Measurements from ENCODE around the gene TBC1D14. TPM values are rescaled to one million over a fixed set of nuclear protein-coding genes. Genes with fewer than 3 reads are reported as not detected.

TBC1D14 gene
- total RNA-seq, 1 donor from 2014 or later: 68.2 TPM

DNA sequence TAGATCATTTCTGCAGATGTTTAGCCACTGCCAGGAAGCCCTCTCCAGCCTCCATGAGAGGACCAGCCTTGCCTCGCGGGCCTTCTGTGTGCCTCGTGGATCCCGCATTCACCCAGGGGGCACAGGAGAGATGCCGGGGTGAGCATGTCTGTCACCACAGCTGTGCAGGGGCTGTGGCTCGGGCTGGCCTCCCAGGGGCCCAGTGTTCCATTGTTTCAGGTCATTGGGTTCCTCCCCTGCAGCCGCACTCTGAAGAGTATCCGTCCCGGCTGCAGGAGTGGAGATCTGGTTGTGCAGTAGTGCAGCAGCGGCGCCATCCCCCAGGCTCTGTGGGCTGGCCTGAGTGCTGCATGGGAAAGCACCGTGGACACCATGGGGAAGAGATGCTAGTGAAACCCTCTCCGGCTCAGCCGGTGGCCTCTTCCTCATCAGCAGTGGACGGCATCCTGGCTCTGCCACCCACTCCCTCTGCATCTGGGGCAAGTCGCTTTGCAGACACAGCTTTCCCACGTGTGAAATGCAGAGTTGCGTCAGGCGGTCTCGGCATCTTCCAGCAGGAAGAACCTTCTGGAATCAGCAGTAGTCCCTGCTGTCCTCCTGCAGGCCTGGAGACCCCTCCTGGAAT, 29.1 kb downstream of the TBC1D14 start:
- intact Hi-C loops (cut with DNase I): no loop called here
- peak; percentile 69 for ATAC-seq
- no peak for DNase-seq (ENCODE audit: low spot score)

DNA sequence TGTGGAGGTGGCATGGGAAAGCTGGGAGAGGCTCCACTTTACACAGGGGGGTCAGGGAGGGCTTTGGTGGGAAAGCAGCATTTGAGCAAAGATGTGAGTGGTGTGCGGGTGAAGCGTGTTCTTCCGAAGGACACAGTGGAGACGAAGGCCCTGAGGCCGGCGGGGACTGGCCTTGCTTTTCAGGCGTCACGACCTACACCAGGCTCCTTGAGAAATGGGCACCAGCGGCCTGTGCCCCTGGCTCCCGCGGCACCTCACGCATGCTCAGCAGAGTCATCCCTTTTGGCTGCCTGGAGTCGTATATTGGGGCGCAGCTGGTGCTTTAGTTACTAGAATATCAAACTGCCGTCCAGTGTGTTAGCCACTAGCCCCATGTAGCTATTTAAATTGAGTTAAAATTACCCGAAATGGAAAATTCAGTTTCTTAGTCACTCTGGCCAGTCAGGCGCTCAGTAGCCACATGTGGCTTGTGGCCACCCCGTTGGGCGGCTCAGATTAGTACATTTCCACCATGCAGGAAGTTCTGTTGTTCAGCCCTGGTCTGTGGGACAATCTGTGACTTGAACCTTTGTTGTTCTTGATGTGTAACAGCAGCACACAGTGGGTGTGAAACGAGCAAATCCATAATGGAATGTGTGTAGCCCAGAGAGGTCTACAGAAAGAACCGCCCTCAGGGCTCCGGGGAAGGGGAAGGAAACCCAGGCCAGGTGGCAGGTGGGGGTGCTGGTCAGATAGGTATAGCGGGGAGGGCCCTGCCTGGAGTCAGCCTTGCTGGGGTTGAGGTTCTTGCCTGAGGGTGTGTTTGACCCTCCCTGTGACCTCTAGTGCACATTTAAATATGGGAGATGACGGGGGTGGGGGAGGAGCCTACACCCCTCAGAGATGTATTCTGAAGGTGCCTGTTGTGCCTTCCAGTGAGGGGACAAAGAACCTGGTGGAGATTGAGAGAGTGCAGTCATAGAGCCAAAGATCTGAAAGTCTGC, 30.4 kb downstream of the TBC1D14 start:
- ATAC-seq (no peak), DNase-seq (ENCODE audit: low spot score) (no peak)
- intact Hi-C loops (cut with DNase I): no loop called here

DNA sequence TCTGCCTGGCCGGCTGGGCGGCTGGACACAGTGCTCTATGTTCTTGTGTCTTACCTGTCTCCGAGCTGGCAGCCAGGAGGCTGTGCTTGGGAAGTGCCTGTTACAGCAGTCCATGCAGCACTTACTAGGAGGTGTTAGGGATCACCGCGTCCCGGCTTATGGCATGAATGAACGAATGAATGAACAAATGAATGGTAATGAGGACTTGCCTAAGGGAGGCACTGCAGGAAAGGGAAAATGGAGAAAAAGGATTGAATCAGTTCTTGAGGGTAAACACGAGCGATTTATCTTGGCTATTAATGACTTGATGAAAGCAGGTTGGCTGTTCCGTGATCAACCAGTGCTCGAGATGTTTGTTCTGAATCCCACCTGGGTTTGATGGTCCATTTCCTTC, 31.1 kb downstream of the TBC1D14 start:
- DNase-seq (ENCODE audit: low spot score) (no peak), ATAC-seq (no peak)
- intact Hi-C loops (cut with DNase I): no loop called here

DNA sequence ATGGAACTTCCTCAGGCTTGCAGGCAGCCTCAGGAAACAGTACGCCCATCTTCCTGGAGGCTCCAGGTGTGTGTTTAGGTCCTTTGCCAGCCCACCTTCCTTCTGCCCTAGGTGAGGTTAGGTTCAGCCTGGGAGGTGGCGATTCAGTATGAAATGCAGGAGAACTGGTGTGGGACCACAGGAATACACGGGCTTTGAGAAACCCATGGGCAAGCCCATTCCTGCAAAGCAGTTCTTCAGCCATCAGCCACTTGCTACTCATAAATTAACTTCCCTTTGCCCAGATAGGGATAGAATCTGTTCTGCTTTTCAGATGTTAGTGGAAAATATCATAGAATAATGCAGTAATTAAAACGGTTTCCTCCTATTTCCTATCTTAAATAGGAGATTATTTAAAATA, 32.2 kb downstream of the TBC1D14 start:
- intact Hi-C loops (cut with DNase I): no loop called here
- DNase-seq (ENCODE audit: low spot score) (no peak), ATAC-seq (no peak)

DNA sequence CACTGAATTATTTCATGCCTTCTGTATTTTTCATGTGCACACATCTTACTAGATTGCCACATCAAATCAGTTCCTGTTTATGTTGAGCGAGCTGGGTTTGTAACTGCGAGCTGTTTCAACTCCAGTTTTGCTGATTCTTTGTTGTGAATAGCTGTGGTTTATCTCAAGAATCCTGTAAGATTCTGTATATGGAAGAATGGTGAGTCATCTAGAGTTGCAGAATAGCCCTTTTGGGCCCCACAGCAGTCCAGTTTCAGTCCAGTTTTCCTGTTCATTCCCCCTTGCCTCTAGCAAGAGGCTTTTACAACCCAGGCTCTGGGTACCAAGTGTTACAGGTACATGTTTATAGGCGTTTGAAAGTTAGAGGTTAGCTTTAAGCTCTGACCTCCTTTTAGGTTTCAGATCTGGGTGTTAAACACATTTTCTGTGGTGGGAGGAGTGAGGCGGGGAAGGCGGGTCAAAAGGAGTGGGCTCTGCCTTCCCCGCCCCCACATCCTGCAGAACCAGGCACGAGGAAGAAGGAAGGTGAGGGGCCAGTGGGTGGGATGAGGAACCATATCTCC, 32.7 kb downstream of the TBC1D14 start:
- ATAC-seq (peak; percentile 75), DNase-seq (ENCODE audit: low spot score) (no peak)
- intact Hi-C loops (cut with DNase I): no loop called here

DNA sequence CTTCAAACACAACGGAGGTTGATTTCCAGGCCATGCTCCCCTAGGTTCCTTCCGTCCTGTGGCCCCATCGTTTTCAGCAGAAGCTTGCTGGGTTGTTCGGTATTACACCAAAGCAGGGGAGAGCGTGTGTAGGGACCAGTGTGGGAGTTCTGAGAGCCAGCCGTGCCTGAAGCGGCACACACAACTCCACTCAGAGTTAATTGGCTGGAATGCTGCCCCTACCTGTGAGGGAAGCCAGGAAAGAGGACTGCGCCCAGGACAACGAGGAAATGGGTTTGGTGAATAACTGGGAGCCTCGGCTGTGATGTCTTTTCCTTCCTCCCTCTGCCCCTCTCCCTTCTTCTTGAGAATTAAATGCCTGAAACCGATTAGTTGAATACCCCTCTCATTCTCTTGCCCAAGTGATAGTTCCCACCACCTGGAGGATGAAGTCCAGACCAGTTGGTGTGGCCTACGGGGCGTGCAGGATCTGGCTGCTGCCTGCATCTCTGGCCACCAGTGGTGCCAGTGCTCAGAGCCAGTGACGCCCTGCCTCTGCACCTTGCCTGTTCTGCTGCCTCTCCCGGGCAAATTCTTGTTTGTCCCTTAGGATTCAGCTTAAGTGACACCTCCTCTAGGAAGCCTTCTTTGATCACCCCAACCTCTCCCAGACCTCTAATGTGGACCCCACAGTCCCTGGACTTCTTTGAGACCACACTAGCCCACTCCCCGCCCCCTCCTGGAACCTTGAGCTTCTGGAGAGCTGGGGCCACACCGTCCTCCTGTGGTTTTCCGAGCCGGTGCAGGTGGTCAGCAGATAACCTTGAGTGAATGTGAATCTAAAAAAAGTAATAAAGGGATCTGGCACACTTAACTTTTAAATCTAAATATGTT, 33.6 kb downstream of the TBC1D14 start:
- ATAC-seq (no peak), DNase-seq (ENCODE audit: low spot score) (no peak)
- intact Hi-C loops (cut with DNase I): no loop called here

DNA sequence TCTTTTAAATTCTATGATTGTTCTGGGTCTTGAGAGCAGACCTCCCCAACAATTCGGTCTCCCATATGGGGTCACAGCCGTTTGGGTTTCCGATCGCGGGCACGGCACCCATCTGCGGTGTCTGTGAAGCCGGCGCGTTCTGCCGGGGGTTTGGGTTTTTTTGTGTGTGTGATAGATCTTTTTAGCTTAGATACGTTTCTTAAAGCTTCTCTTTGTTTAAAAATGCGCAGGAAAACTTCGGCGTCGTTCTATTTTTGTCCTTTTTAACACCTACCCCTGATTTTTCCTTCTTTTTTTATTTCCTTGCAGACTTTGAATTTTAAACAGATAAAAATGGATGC, 34.2 kb downstream of the TBC1D14 start:
- DNase-seq (ENCODE audit: low spot score) (no peak), ATAC-seq (no peak)
- intact Hi-C loops (cut with DNase I): no loop called here

DNA sequence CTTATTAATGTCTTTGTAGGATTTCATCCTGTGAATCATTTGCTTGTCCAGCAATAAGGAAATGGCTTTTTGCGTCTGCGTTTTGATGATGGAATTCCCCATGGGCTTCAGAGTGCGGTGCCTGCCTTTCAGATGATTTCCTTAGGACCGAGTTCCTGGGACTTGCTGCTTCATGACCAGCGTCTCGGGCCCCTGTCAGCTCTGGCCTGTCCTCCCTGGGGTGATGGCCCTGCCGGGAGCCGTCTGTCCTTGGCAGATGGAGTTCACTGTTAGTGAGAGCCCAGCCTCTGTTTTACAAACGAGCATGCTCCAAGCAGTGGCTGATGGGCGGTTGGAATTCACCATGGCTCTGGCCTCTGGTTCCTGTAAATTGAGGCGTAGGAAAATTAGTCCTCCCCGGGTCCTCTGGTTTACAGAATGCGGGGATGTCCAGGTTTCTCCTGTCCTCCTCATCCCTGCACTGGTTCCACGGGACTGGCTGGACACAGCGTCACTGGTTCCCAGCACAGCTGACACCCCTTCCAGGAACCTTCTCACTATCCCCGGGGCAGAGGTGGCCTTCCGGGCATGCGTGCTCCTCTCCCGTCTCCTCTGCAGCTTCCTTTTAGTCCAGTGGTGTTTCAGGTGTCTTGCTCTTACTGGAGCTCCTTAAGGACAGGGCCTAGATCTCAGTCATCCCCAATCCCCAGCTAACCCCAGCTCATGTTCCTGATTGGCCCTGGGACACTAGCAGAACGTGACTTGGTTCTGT, 34.9 kb downstream of the TBC1D14 start:
- intact Hi-C loops (cut with DNase I): no loop called here
- no peak for DNase-seq (ENCODE audit: low spot score)
- ATAC-seq: no peak

DNA sequence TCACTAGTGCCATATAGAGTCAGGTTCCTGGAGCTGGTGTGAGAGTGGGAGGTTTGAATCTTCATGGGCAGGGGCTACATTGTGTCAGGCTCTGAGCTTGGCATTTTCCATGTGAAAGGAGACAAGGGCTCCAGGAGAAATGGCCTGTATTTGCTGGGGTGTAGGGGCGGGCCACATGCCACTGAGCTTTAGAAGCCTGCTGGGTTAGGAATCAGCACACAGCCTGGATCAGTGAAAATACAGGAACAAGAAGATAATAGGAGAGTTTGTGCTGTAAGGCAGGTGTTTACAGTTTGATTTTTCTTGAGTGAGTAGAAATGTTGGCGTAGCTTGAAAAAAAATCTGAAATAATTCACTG, 35.4 kb downstream of the TBC1D14 start:
- DNase-seq (ENCODE audit: low spot score): no peak
- intact Hi-C loops (cut with DNase I): no loop called here
- no peak for ATAC-seq

DNA sequence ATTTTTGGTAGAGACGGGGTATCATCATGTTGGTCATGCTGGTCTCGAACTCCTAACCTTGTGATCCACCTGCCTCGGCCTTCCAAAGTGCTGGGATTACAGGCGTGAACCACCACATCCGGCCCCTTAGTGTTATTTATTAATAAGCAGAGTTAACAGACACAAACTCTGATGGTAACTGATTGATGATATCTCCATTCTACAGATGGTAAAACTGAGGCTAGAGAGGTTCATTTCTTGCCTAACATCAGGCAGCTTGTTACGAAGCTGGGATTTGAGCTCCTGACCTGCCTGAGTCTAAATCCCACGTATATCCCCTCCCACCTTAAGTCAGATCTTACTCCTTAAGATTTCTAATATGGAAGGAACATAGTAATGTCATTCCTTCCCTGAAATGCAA, 36.9 kb downstream of the TBC1D14 start:
- ATAC-seq: no peak
- no peak for DNase-seq (ENCODE audit: low spot score)
- intact Hi-C loops (cut with DNase I): no loop called here

DNA sequence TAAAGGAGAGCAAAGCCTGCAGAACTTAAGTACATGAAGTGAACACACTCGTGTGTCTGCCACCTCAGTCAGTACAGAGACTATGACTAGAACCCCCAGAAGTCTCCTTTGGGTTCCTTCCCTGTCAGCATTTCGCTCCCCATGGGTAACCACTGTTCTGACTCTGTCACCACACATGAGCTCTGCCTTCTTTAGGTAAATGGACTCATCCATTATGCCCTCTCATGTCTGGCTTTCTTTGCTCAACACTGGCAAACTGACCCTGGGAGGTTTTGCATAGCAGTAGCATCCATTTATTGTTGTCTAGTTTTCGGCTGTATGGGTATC, 38.5 kb downstream of the TBC1D14 start:
- intact Hi-C loops (cut with DNase I): no loop called here
- no peak for DNase-seq (ENCODE audit: low spot score)

DNA sequence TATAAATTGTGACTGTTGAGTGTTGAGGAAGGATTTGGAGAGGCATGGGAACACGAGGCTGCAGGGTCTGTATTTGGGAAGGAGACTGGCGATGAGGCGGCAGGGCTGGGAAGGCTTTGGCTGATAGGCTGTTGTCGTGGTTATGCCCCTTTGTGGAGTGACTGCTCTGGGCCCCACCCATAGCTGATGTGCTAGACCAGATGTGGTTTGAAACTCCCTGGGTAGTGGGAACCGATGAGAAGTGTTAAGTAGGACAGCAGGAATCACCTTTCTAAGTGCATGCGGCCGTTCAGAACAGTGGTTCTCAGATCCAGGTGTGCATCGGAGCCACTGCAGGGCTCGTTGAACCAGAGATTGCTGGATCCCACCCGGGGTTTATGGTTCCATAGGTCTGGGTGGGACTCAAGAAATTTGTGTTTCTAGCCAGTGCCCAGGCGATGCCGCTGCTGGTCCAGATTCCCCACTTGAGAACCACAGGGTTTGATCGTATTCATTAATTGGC, 42.3 kb downstream of the TBC1D14 start:
- DNase-seq (ENCODE audit: low spot score) (no peak), ATAC-seq (no peak)
- intact Hi-C loops (cut with DNase I): no loop called here

More for the DNA sequence above, 38.5 kb downstream of the TBC1D14 start:
- ATAC-seq: no peak

DNA sequence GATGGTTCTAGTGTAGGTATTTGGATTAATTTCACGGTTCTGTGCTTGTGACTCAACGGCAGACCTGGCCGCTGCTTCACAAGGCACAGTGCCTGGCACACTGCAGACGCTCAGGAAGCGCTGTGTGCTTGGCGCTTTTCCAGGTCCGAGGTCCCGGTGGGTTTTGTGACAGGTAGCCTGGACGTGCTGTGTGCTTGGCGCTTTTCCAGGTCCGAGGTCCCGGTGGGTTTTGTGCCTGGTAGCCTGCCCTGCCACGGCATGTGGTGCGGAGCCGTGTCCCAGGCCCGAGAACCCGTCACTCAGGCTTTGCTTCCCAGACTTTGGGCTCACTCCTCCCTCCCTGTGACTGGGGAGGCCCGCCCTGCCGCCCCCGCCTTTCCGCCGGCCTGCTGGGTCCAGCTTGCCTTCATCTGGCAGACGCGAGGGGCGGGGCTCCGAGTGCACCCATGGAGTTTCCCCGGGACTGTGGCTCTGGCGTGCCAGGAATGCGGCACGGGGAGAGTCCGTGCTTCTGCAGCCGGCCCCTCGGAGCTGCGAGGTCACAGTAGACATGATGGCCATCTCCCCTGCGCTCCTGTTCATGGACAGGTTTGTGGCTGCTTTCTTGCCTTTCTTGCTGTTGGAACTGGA, 44.2 kb downstream of the TBC1D14 start:
- ATAC-seq (peak; percentile 89), DNase-seq (ENCODE audit: low spot score) (peak; percentile 83)
- intact Hi-C loops (cut with DNase I): no loop called here

DNA sequence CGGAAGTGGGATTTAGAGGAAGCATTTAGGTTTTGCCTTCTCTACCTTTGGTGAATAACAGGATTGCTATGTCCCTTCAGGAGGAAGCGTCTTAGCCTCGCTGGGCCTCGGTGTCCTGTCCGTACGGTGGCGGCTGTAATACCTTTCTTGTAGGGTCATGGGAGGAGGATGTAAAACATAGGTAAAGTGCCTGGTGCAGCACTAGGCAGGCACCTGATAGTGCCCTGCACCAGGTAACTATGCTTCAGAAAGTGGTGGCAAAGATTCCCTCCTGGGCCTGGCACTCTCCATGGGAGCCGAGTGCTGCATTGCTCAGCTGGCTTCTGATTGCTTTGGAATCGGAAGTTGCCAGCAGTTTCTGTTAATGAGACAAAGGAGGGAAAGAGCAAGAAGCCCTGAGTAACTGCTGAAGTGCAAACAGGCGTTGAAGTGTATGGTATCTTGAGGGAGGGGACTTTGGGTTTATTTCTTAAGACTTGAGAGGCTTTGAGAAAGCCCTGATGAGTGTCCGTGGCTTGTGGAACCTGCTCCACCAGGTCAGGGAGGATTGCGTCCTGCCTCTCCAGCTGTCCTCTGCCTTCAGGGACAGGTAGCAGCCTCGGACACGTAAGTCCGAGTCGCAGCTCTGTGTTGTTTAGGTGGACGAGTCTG, 45.8 kb downstream of the TBC1D14 start:
- intact Hi-C loops (cut with DNase I): no loop called here
- no peak for DNase-seq (ENCODE audit: low spot score)
- ATAC-seq: no peak

DNA sequence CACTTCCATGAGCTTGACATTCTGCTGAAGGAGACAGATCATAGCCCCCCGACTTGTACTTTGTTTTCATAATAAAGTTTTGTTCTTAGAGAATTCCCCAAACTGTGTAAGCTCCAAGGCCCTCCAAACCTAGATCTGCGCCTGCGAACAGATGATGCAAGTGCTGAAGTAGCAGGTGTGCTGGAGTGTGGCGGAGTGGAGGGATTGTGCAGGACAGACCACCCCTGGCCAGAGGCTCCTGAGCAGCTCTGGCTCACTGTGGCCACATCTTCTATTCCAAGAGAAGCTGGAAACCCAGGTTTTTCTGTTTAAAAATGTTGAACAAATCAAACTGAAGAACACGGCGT, 46.4 kb downstream of the TBC1D14 start:
- ATAC-seq (no peak), DNase-seq (ENCODE audit: low spot score) (no peak)
- intact Hi-C loops (cut with DNase I): no loop called here

DNA sequence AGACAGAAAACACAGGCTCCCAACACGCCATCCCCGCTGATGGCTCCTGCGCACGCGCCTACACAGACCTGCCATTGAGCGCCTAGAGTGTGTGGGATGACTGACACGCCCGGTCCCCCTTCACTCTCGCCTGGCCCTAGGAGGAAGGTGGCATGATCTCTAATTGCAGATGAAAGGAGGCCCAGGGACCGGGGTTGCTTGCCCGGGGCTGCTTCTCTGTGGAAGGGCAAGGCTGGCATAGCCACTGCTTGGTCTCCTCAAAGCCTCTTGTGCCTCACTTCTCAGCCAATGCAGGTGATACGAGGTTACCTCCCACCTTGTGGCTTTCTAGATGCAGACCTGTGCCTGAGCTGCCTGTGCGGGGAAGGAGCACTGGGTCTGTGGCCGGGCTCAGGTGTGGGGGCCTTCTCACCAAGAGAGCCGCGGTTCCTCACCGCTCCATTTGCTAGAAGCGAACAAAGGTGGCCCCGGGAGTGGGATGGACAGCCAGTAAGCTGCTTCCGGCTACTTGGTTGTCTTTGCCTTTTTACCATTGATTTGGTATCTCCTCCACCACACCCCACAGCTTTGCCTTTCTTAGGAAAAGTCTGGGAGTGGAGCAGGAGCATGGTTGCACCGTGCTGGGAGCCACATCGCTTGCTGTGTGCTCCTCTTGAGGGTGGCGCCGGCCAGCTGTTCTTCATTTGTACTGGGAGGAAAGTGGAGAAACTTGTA, 47.0 kb downstream of the TBC1D14 start:
- DNase-seq (ENCODE audit: low spot score) (no peak), ATAC-seq (no peak)
- intact Hi-C loops (cut with DNase I): no loop called here

DNA sequence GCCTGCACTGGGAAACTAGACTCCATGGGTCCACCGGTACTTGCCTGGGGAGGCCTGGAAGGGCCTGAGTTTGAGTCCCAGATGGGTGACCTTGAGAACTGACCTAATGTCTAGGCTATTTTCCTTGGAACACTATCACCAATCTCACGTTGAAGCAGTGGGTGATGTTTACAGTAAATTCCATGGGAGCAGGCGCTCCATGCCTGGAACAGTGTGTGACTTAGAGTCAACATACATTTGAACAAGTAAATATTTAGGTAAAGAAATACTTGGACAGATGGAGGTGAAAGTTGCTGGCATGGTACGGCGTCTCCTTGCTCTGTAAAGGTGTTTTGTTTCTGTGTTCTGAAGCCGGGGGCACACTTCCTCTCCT, 47.5 kb downstream of the TBC1D14 start:
- intact Hi-C loops (cut with DNase I): no loop called here
- ATAC-seq (no peak), DNase-seq (ENCODE audit: low spot score) (no peak)
